ENCODE measurements around the gene PAPPA. TPM values are rescaled to one million over a fixed set of nuclear protein-coding genes. Genes with fewer than 3 reads are reported as not detected.
A peak's percentile ranks its signal among the peaks of the same experiment; 100 is the strongest.

Gene PAPPA
- total RNA-seq, 2 donors from 2014 or later = 1.8 to 5.7 TPM

DNA sequence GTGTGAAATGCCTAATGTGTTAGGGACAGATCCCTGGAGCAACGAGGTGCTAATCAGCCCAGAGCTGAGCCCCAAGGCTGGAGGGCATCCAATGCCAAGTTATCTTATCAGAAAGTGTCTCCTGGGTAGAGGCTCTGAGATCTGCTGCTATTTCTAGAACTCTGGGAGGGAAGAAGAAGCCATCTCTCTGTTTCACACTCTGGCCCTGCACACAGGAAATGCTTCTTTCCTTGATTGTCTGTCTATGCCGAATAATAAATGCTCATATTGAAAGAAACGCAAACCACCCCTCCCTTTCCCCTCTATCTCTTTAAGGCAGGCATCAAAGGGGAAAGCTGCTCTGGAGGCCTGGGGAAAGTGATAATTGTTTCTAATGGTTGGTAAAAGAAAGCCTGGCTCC is 166.7 kb downstream of the PAPPA start:
- Histone ChIP-seq H3K4me3 (no peak overlapping the region), H3K9me3 (no peaks in the 10 kb centered on the region), H3K4me1 (peaks cover 0 to 44% of the 10 kb centered on the region in 2 donors), H3K36me3 (no peaks in the 10 kb centered on the region), H3K27ac (peak overlapping the region; percentile 65 to 84), H3K27me3 (no peaks in the 10 kb centered on the region)
- DNase-seq (ENCODE audit: low spot score) = no peak
- TF ChIP-seq, protein P1, sequence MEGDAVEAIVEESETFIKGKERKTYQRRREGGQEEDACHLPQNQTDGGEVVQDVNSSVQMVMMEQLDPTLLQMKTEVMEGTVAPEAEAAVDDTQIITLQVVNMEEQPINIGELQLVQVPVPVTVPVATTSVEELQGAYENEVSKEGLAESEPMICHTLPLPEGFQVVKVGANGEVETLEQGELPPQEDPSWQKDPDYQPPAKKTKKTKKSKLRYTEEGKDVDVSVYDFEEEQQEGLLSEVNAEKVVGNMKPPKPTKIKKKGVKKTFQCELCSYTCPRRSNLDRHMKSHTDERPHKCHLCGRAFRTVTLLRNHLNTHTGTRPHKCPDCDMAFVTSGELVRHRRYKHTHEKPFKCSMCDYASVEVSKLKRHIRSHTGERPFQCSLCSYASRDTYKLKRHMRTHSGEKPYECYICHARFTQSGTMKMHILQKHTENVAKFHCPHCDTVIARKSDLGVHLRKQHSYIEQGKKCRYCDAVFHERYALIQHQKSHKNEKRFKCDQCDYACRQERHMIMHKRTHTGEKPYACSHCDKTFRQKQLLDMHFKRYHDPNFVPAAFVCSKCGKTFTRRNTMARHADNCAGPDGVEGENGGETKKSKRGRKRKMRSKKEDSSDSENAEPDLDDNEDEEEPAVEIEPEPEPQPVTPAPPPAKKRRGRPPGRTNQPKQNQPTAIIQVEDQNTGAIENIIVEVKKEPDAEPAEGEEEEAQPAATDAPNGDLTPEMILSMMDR (IDR thresholded peaks at IDR 0.05) = no peak

DNA sequence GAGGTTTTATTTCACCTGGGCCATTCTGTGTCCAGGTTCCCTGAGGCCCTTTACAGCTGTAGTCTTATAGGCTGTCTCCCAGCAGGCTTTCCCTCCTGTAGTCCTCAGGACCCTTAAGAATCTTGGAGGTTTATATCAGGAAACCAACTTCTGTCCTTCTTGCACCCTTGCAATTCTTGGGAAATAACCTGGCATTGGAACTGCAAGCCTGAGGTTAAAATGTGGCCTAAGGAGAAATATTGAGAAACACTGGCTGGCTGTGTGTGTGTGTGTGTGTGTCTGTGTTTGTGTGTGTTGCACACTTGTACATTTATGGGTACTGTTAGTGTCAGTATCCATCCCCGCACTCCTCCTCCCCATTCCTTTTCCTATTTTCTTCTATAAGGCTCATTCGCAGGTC is 168.9 kb downstream of the PAPPA start:
- Histone ChIP-seq H3K27ac (no peak overlapping the region), H3K27me3 (no peaks in the 10 kb centered on the region), H3K4me1 (peaks cover 0 to 45% of the 10 kb centered on the region in 2 donors), H3K9me3 (no peaks in the 10 kb centered on the region), H3K4me3 (no peak overlapping the region), H3K36me3 (no peaks in the 10 kb centered on the region)
- TF ChIP-seq, protein P1 (IDR thresholded peaks at IDR 0.05) = no peak
- DNase-seq (ENCODE audit: low spot score) = no peak

DNA sequence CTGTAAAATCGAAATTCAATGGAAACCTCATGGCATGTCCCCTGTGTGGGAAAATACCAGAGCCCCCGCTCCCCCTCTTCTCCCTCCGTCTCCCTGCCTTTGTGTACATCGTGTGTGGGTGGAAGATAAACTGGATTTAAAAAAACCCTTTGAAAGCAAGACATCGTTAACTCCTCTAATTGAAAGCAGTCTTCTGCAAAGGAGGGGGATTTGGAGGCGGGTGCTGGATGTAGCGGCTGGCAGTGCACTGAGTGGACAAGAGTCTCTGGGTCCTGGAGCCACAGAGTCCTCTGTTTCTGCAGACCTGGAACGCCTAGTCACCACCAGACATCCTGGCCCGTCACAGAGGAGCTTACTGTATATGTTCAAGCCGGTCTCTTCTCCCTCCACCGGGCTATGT is 169.4 kb downstream of the PAPPA start:
- H3K4me3 ChIP-seq = no peak overlapping the region
- H3K4me1 ChIP-seq = peaks cover 0 to 49% of the 10 kb centered on the region in 2 donors
- no peak overlapping the region for H3K27ac ChIP-seq
- no peaks in the 10 kb centered on the region for H3K36me3 ChIP-seq
- H3K27me3 ChIP-seq = no peaks in the 10 kb centered on the region
- TF ChIP-seq, protein P1 (IDR thresholded peaks at IDR 0.05) = no peak
- no peak for DNase-seq (ENCODE audit: low spot score)
- no peaks in the 10 kb centered on the region for H3K9me3 ChIP-seq

DNA sequence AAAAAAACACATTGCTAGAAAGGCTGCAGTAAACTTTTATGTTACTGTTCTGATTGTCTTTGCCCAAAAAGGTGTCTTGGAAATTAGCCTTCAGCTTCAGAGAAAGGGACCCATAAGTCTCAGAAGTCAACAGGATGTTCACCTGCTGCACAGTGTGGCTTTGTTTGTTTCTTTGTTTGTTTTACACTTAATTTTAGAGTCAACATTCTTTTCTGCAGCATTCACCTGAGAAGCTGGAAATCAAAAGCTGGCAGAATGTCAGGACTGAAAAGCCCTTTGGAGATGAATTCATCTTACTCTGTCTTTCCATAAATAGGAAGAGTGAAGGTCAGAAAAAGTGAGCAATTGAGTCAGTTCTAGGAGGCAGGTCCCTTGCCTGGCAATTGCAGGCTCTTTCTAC is 170.0 kb downstream of the PAPPA start:
- H3K27me3 ChIP-seq = no peaks in the 10 kb centered on the region
- no peak overlapping the region for H3K27ac ChIP-seq
- TF ChIP-seq, protein P1 (IDR thresholded peaks at IDR 0.05) = no peak
- H3K9me3 ChIP-seq = no peaks in the 10 kb centered on the region
- no peaks in the 10 kb centered on the region for H3K36me3 ChIP-seq
- no peak overlapping the region for H3K4me3 ChIP-seq
- DNase-seq (ENCODE audit: low spot score) = no peak
- peaks cover 0 to 46% of the 10 kb centered on the region in 2 donors for H3K4me1 ChIP-seq

DNA sequence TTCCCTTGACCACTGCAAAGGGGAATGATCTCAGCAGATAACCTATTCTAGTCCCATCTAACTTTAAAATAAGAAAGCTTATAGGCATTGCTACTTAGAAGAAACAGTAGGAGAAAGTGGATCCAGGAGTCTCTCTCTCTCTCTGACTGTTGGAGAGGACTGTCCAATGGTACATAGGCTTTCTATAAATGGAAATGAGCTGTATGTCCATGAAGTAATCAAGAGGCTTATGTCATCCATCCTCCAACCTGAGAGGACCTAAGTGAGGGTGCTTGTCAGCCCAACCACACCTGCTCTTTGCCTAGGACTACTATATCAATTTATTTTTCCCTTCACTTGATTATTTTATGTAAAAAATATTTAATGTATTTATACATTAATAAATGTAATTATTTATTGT is 172.3 kb downstream of the PAPPA start:
- H3K36me3 ChIP-seq = no peaks in the 10 kb centered on the region
- H3K4me3 ChIP-seq = no peak overlapping the region
- no peak overlapping the region for H3K27ac ChIP-seq
- TF ChIP-seq, protein P1 (IDR thresholded peaks at IDR 0.05) = no peak
- H3K4me1 ChIP-seq = peaks cover 0 to 22% of the 10 kb centered on the region in 2 donors
- H3K9me3 ChIP-seq = no peaks in the 10 kb centered on the region
- no peaks in the 10 kb centered on the region for H3K27me3 ChIP-seq
- no peak for DNase-seq (ENCODE audit: low spot score)

DNA sequence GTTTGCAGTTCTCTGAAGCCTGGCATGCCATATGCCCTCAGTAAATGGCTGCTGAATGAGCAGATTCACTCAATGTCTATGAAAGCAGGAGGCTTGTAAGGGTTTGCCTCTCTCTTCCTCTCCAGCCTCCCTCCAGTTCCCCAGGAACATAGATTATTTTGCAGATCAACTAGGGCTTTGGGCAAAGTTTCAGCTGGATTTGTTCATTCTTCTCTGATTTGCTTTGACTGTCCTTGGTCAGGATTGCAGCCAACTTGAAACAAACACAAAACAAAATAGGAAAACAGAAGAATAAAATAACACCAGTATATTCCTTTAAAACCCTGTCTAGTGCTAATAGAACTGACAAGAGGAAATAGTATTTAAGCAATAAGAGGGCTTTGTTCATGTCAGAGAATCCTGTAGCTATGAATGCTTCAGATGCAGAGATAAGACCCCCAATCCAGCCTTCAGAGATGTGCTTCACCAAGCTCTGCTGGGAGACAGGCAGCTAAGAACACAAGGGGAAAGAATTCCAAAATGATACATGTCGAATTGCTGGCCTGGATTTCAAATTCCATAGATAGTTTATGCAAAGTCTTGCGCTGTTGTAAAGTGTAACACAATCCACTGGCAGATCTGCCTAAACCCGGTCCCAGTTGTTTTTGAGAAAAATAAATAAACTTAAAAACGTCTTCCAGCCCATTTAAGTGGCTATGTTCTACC is 174.3 kb downstream of the PAPPA start:
- H3K27ac ChIP-seq = peak overlapping the region in 1 of 2 donors; percentile 20
- TF ChIP-seq, protein P1 (IDR thresholded peaks at IDR 0.05) = no peak

More for the DNA sequence above, 174.3 kb downstream of the PAPPA start:
- no peaks in the 10 kb centered on the region for H3K27me3 ChIP-seq
- no peak for DNase-seq (ENCODE audit: low spot score)
- no peaks in the 10 kb centered on the region for H3K36me3 ChIP-seq
- no peaks in the 10 kb centered on the region for H3K9me3 ChIP-seq
- H3K4me3 ChIP-seq = no peak overlapping the region
- H3K4me1 ChIP-seq = peaks cover 0 to 11% of the 10 kb centered on the region in 2 donors
